Stomach (tissue), 9 donors: Measurements from ENCODE around the gene AKAP6. TPM values are rescaled to one million over a fixed set of nuclear protein-coding genes. Genes with fewer than 3 reads are reported as not detected.

Experiments used
- DNase-seq, 2 donors: peaks; one replicate each; pipeline versions ENCODE4 v3.0.0 to v3.0.0-alpha.2; 2013 to 2019
- H3K27ac ChIP-seq, 5 donors: fragments of 200-600 bp in 4 of 5; sonication (generic) in 4 of 5; one replicate each; pipeline ENCODE4 v1.5.1; 2013 to 2019; ENCODE audit warnings: mild to moderate bottlenecking in 1 of 5, moderate library complexity in 1 of 5
- H3K27me3 ChIP-seq, 3 donors: fragments of 200-600 bp; sonication (generic); one replicate each; pipeline ENCODE4 v1.5.1; 2017 to 2019; ENCODE audit warnings: mixed run types in 1 of 3
- H3K36me3 ChIP-seq, 4 donors: fragments of 200-600 bp; sonication (generic); 1 replicate in 3 of 4; 2 replicates in 1 of 4; pipeline ENCODE4 v1.5.1; 2016 to 2019
- H3K4me1 ChIP-seq, 4 donors: fragments of 200-600 bp; sonication (generic); one replicate each; pipeline ENCODE4 v1.5.1; 2016 to 2019
- H3K4me3 ChIP-seq, 4 donors: fragments of 200-600 bp; sonication (generic) in 3 of 4; one replicate each; pipeline ENCODE4 v1.5.1; 2016 to 2019; ENCODE audit warnings: mild to moderate bottlenecking in 1 of 4
- H3K9me3 ChIP-seq, 4 donors: fragments of 200-600 bp; sonication (generic); one replicate each; pipeline ENCODE4 v1.5.1; 2016 to 2019
- CTCF ChIP-seq, 7 experiments: fragments of 450-650 bp in 4 of 7; fragments of 200-600 bp in 3 of 7; sonication (generic) in 3 of 7; IDR thresholded peaks; one replicate each; pipeline ENCODE4 v1.5.1; 2016 to 2019; ENCODE audit warnings: antibody characterized with exemption in 7 of 7, control low read depth in 2 of 7, mild to moderate bottlenecking in 1 of 7
- EP300 ChIP-seq: sonication (generic); formaldehyde crosslinking; IDR thresholded peaks from one replicate; pipeline ENCODE4 v1.6.1; 2017; ENCODE audit warnings: antibody characterized with exemption
- POLR2A ChIP-seq, 4 donors: fragments of 450-650 bp; IDR thresholded peaks; one replicate each; pipeline ENCODE4 v1.6.1; 2016; ENCODE audit warnings: antibody characterized with exemption in 4 of 4, control low read depth in 2 of 4, mild to moderate bottlenecking in 1 of 4, moderate library complexity in 1 of 4
- POLR2AphosphoS5 ChIP-seq, 3 donors: sonication (generic); formaldehyde crosslinking; IDR thresholded peaks; one replicate each; pipeline ENCODE4 v1.6.1; 2016; ENCODE audit warnings: antibody characterized with exemption in 3 of 3
- WGBS, 5 donors: extraction: QIAGEN DNeasy Blood & Tissue Kit in 3 of 5; methylation state at CpG; one replicate each; pipeline versions ENCODE4 v1.1.5 to v1.1.7; 2013 to 2018; 5-methylcytosine and 5-hydroxymethylcytosine counted together
- intact Hi-C: fragments of 100-400 bp; cut with DNase I; formaldehyde crosslinking; loops from one replicate; pipeline ENCODE4 v1.15.1; 2023; ENCODE audit warnings: low total_unique reads
- polyA plus RNA-seq, 3 donors: library from polyadenylated mRNA; stranded (reverse); fragments of 200-250 nt; gene quantifications; one replicate each; pipeline ENCODE4 v1.2.3, GENCODE V29; 2013
- total RNA-seq, 5 donors: library from RNA; depleted of rRNA; stranded (reverse); fragments of >200 nt; gene quantifications; one replicate each; pipeline versions ENCODE4 v1.1.0 to v1.2.3, GENCODE V29; 2014 to 2016
- donor health status: healthy with polysubstance abuse.
- donor health status: Bipolar disorder and iron deficiency.
- donor health status: healthy.

Gene AKAP6
- total and polyA plus RNA-seq, 8 donors, result 0.15 to 132 (median 3.3) TPM

GRCh38 chr14:32474478-32475195 lies 145.5 kb downstream of the AKAP6 start:
- no peaks in the 10 kb centered on the region for H3K27me3 ChIP-seq
- WGBS, 5 donors, result 59 to 81% (median 72%) methylated on average over 5 of the region's 5 CpGs
- no peaks in the 10 kb centered on the region for H3K36me3 ChIP-seq
- H3K27ac ChIP-seq, result peak overlapping the region in 2 of 5 donors; percentile 50 to 59
- H3K4me1 ChIP-seq, result peaks cover 0 to 23% (median 8%) of the 10 kb centered on the region in 4 donors
- H3K9me3 ChIP-seq, result no peaks in the 10 kb centered on the region
- TF ChIP-seq CTCF (IDR thresholded peaks at IDR 0.05), result no peak
- TF ChIP-seq EP300, result no peak
- TF ChIP-seq POLR2A (IDR thresholded peaks at IDR 0.05), result no peak
- no peak for TF ChIP-seq POLR2AphosphoS5 (IDR thresholded peaks at IDR 0.05)
- intact Hi-C loops, result no loop called here
- DNase-seq, result no peak
- H3K4me3 ChIP-seq, result no peak overlapping the region

GRCh38 chr14:32476532-32476931 lies 147.4 kb downstream of the AKAP6 start:
- intact Hi-C loops, result no loop called here
- Histone ChIP-seq H3K4me3 (no peak overlapping the region), H3K27ac (no peak overlapping the region), H3K27me3 (no peaks in the 10 kb centered on the region), H3K4me1 (peaks cover 0 to 19% (median 8%) of the 10 kb centered on the region in 4 donors), H3K9me3 (no peaks in the 10 kb centered on the region), H3K36me3 (no peaks in the 10 kb centered on the region)
- 55 to 73% (median 62%) methylated on average over 4 of the region's 4 CpGs for WGBS, 5 donors
- no peak for TF ChIP-seq EP300
- TF ChIP-seq CTCF (IDR thresholded peaks at IDR 0.05), result no peak
- no peak for TF ChIP-seq POLR2AphosphoS5 (IDR thresholded peaks at IDR 0.05)
- TF ChIP-seq POLR2A (IDR thresholded peaks at IDR 0.05), result no peak
- DNase-seq, result no peak

GRCh38 chr14:32477396-32477795 lies 148.3 kb downstream of the AKAP6 start:
- no peak for DNase-seq
- Histone ChIP-seq H3K27me3 (no peaks in the 10 kb centered on the region), H3K36me3 (no peaks in the 10 kb centered on the region), H3K4me3 (no peak overlapping the region), H3K4me1 (peaks cover 0 to 12% (median 5%) of the 10 kb centered on the region in 4 donors), H3K27ac (no peak overlapping the region), H3K9me3 (no peaks in the 10 kb centered on the region)
- 81 to 97% (median 83%) methylated on average over 3 of the region's 3 CpGs for WGBS, 5 donors
- intact Hi-C loops, result no loop called here
- TF ChIP-seq POLR2AphosphoS5 (IDR thresholded peaks at IDR 0.05) (no peak), EP300 (no peak), CTCF (IDR thresholded peaks at IDR 0.05) (no peak), POLR2A (IDR thresholded peaks at IDR 0.05) (no peak)

DNA sequence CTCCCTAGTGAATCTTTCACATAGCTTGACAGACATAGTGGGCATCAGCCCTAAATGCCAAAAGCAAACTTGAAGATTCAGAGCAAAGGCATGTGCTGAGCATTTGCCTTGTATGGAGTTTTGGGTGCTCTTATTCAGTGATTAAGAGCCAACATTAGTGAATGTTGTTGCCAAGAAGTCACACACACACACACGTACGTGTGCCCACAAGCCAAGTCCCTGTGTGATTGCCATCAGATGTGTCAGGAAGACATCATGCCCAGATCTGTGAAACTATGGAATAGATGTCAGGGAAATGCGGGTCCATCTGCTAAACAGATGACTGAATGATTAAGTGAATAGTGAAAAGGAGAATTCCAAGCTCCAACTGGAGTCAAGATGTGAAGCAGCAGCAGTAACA lies 149.0 kb downstream of the AKAP6 start:
- Histone ChIP-seq H3K27me3 (no peaks in the 10 kb centered on the region), H3K27ac (no peak overlapping the region), H3K9me3 (no peaks in the 10 kb centered on the region), H3K4me3 (no peak overlapping the region), H3K36me3 (no peaks in the 10 kb centered on the region), H3K4me1 (peaks cover 0 to 6% (median 3%) of the 10 kb centered on the region in 4 donors)
- TF ChIP-seq POLR2A (IDR thresholded peaks at IDR 0.05) (no peak), EP300 (no peak), POLR2AphosphoS5 (IDR thresholded peaks at IDR 0.05) (peak in 1 of 3 donors; percentile 10)
- DNase-seq, result no peak
- intact Hi-C loops, result no loop called here
- WGBS, 5 donors, result 64 to 87% (median 83%) methylated on average over 3 of the region's 3 CpGs

DNA sequence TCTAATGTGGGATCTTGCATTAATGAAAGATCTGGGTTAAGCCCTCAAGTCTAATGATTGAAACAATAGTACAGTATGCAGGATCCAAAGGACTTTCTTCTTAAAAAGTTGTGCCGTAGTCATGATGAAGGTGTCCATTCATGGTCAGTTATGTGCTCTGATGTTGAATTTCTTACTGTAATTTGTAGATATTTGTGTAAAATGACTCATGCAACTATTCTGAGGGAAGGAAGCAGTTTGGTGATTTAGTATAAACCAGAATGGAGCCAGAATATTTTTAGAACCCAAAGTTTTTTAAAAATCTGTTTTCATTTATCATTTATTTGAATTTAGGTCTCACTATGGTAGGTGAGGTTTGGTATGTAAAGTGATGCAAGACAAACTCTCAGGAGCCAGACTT lies 151.2 kb downstream of the AKAP6 start:
- Histone ChIP-seq H3K4me3 (no peak overlapping the region), H3K36me3 (no peaks in the 10 kb centered on the region), H3K4me1 (no peaks in the 10 kb centered on the region), H3K27me3 (no peaks in the 10 kb centered on the region), H3K9me3 (no peaks in the 10 kb centered on the region), H3K27ac (peak overlapping the region in 1 of 5 donors; percentile 19)
- intact Hi-C loops, result no loop called here
- no peak for DNase-seq
- TF ChIP-seq EP300 (no peak), POLR2A (IDR thresholded peaks at IDR 0.05) (no peak), POLR2AphosphoS5 (IDR thresholded peaks at IDR 0.05) (no peak), CTCF (IDR thresholded peaks at IDR 0.05) (no peak)
- 73 to 88% (median 82%) methylated on average over 1 of the region's 1 CpG for WGBS, 5 donors
